Right hindlimb (tissue), 1 donor: Measurements from ENCODE around the gene MYH15.

ENCODE experiments used
- DNase-seq: peaks from one replicate; pipeline ENCODE4 v3.0.0-alpha.2; 2018

Gene MYH15

GRCh38 chr3:108510496-108510895 is at the start of gene MYH15:
MYH15 (minus strand) TSS chr3:108510596; CDS start chr3:108510530, 66 bp downstream.
- DNase-seq = no peak

- DNase-seq = no peak
These were observed 45.7 kb upstream of the MYH15 start for GRCh38 chr3:108555966-108556581.

- DNase-seq = no peak
These were observed 44.6 kb upstream of the MYH15 start for GRCh38 chr3:108554913-108555571.

- no peak for DNase-seq
These were observed 43.8 kb upstream of the MYH15 start for GRCh38 chr3:108554229-108554628.

GRCh38 chr3:108552267-108553159 is 42.1 kb upstream of the MYH15 start:
- DNase-seq = no peak

- DNase-seq = no peak
These were observed 38.5 kb upstream of the MYH15 start for GRCh38 chr3:108548886-108549285.

GRCh38 chr3:108548304-108548703 is 37.9 kb upstream of the MYH15 start:
- no peak for DNase-seq

- DNase-seq = no peak
These were observed 36.3 kb upstream of the MYH15 start for GRCh38 chr3:108546692-108547091.

GRCh38 chr3:108546247-108546646 is 35.9 kb upstream of the MYH15 start:
- no peak for DNase-seq

- DNase-seq = no peak
These were observed 27.7 kb upstream of the MYH15 start for GRCh38 chr3:108538083-108538482.

GRCh38 chr3:108528459-108529252 is 18.3 kb upstream of the MYH15 start:
- DNase-seq = no peak

GRCh38 chr3:108527817-108528216 is 17.4 kb upstream of the MYH15 start:
- DNase-seq = no peak

- DNase-seq = no peak
These were observed 16.7 kb upstream of the MYH15 start for GRCh38 chr3:108527109-108527508.

GRCh38 chr3:108525971-108526370 is 15.6 kb upstream of the MYH15 start:
- no peak for DNase-seq

GRCh38 chr3:108525256-108525655 is 14.9 kb upstream of the MYH15 start:
- no peak for DNase-seq

- no peak for DNase-seq
These were observed 14.1 kb upstream of the MYH15 start for GRCh38 chr3:108524537-108524936.

- DNase-seq = no peak
These were observed 8.5 kb upstream of the MYH15 start for GRCh38 chr3:108518895-108519294.

- DNase-seq = no peak
These were observed 6.5 kb upstream of the MYH15 start for GRCh38 chr3:108516881-108517280.

GRCh38 chr3:108513961-108514360 is 3.6 kb upstream of the MYH15 start:
- DNase-seq = no peak

GRCh38 chr3:108512671-108513070 is 2.3 kb upstream of the MYH15 start:
- no peak for DNase-seq

GRCh38 chr3:108511490-108511889 is 1.1 kb upstream of the MYH15 start:
- DNase-seq = no peak

GRCh38 chr3:108511055-108511454 is 659 bp upstream of the MYH15 start:
- no peak for DNase-seq

GRCh38 chr3:108509871-108510270 is 525 bp downstream of the MYH15 start:
- no peak for DNase-seq
